SK-N-SH (cell line): ENCODE results near the gene RBM19. TPM values are rescaled to one million over a fixed set of nuclear protein-coding genes. Genes with fewer than 3 reads are reported as not detected.

Experiments used
- CTCF ChIA-PET: fragments of 300-600, 350-600 bp; formaldehyde crosslinking; extraction: SDS; loops from one replicate; lab custom pipeline; 2021; lab: Yijun Ruan, JAX
- POLR2A ChIA-PET: fragments of 350-600 bp; sonication (Branson Sonifier 250); formaldehyde crosslinking; extraction: SDS; loops from one replicate; lab custom pipeline; 2020; ENCODE audit warnings: antibody characterized with exemption, inconsistent platforms; lab: Yijun Ruan, JAX
- DNase-seq: peaks from one replicate; pipeline ENCODE4 v3.0.0; 2012
- H2AFZ ChIP-seq: fragments of 200-600 bp; sonication (generic); 2 replicates; pipeline ENCODE4 v1.8.1; 2016; ENCODE audit warnings: antibody characterized with exemption, mild to moderate bottlenecking, low read depth
- H3F3A ChIP-seq: fragments of 200-600 bp; sonication (generic); replicated peaks from 2 replicates; pipeline ENCODE3; 2016; ENCODE audit warnings: antibody characterized with exemption, mild to moderate bottlenecking; ENCODE audit not compliant: insufficient read depth
- H3K27ac ChIP-seq, 2 experiments: fragments of 200-500 bp in 1 of 2; fragments of 200-600 bp in 1 of 2; sonication (Bioruptor generic) in 1 of 2; sonication (generic), shearing (Covaris generic) in 1 of 2; 2 replicates each; pipeline versions ENCODE4 v1.5.1 to v1.6.1; 2014 to 2016; ENCODE audit warnings: low read depth in 2 of 2, inconsistent platforms in 1 of 2, low read length in 1 of 2, mild to moderate bottlenecking in 1 of 2, mixed read lengths in 1 of 2
- H3K27me3 ChIP-seq: fragments of 200-600 bp; sonication (generic), shearing (Covaris generic); 2 replicates; pipeline ENCODE4 v1.6.1; 2016; ENCODE audit warnings: mixed run types; ENCODE audit not compliant: insufficient read depth
- H3K36me3 ChIP-seq, 2 experiments: fragments of 200-500 bp in 1 of 2; fragments of 200-600 bp in 1 of 2; sonication (Bioruptor generic) in 1 of 2; sonication (generic) in 1 of 2; replicated peaks in 1 of 2; 2 replicates each; pipeline versions ENCODE3 to v1.5.1; 2014 to 2016; ENCODE audit warnings: low read length in 1 of 2, mild to moderate bottlenecking in 1 of 2; ENCODE audit not compliant: insufficient read depth in 2 of 2, control insufficient read depth in 1 of 2
- H3K4me1 ChIP-seq, 2 experiments: fragments of 200-500 bp in 1 of 2; fragments of 200-600 bp in 1 of 2; sonication (Bioruptor generic) in 1 of 2; sonication (generic), shearing (Covaris generic) in 1 of 2; 2 replicates each; pipeline versions ENCODE4 v1.5.1 to v1.6.1; 2014 to 2016; ENCODE audit warnings: low read depth in 1 of 2, low read length in 1 of 2, mixed run types in 1 of 2; ENCODE audit not compliant: insufficient read depth in 2 of 2, control insufficient read depth in 1 of 2
- H3K4me2 ChIP-seq: fragments of 200-600 bp; sonication (generic), shearing (Covaris generic); 2 replicates; pipeline ENCODE4 v1.6.1; 2017; ENCODE audit warnings: mixed run types
- H3K4me3 ChIP-seq, 2 experiments: fragments of 200-500 bp in 1 of 2; fragments of 200-600 bp in 1 of 2; sonication (Bioruptor generic) in 1 of 2; sonication (generic), shearing (Covaris generic) in 1 of 2; 2 replicates each; pipeline versions ENCODE4 v1.5.1 to v1.8.1; 2014 to 2016; ENCODE audit warnings: low read depth in 2 of 2, inconsistent platforms in 1 of 2, low read length in 1 of 2, mild to moderate bottlenecking in 1 of 2, mixed read lengths in 1 of 2, moderate library complexity in 1 of 2
- H3K79me2 ChIP-seq: fragments of 200-600 bp; sonication (generic); 2 replicates; pipeline ENCODE4 v1.8.1; 2017; ENCODE audit warnings: mild to moderate bottlenecking; ENCODE audit not compliant: insufficient read depth
- H3K9ac ChIP-seq: fragments of 200-600 bp; sonication (generic); 2 replicates; pipeline ENCODE4 v1.6.1; 2017; ENCODE audit warnings: mixed run types
- H3K9me2 ChIP-seq: fragments of 200-600 bp; sonication (generic); 2 replicates; pipeline ENCODE4 v1.6.1; 2017; ENCODE audit warnings: mixed run types
- H3K9me3 ChIP-seq: fragments of 200-600 bp; sonication (generic); 2 replicates; pipeline ENCODE4 v1.6.1; 2017; ENCODE audit warnings: mixed run types, mild to moderate bottlenecking, moderate library complexity
- H4K20me1 ChIP-seq: fragments of 200-600 bp; sonication (generic); 2 replicates; pipeline ENCODE4 v1.6.1; 2017; ENCODE audit warnings: mild to moderate bottlenecking, mixed run types; ENCODE audit not compliant: insufficient read depth
- CHD2 ChIP-seq: fragments of 150-350 bp; IDR thresholded peaks from 2 replicates; pipeline ENCODE4 v1.6.1; 2018; ENCODE audit warnings: low read length; ENCODE audit not compliant: partially characterized antibody
- ELF1 ChIP-seq: IDR thresholded peaks from 2 replicates; pipeline ENCODE4 v1.4.0; 2012
- EP300 ChIP-seq, 2 experiments: IDR thresholded peaks; 2 replicates each; pipeline versions ENCODE4 v1.4.0 to v1.6.1; 2012; ENCODE audit warnings: borderline replicate concordance in 1 of 2, low read depth in 1 of 2, low read length in 1 of 2
- EZH2phosphoT487 ChIP-seq: fragments of 200-600 bp; sonication (generic); IDR thresholded peaks from 2 replicates; pipeline ENCODE4 v1.6.1; 2017; ENCODE audit warnings: low read depth, mixed run types, mild to moderate bottlenecking, antibody characterized with exemption, moderate library complexity, borderline replicate concordance
- FOSL2 ChIP-seq: IDR thresholded peaks from 2 replicates; pipeline ENCODE4 v1.4.0; 2012; ENCODE audit warnings: low read depth, mild to moderate bottlenecking, moderate library complexity, borderline replicate concordance
- FOXM1 ChIP-seq: IDR thresholded peaks from 2 replicates; pipeline ENCODE4 v1.4.0; 2012; ENCODE audit warnings: low read depth, mild to moderate bottlenecking
- GABPA ChIP-seq: IDR thresholded peaks from 2 replicates; pipeline ENCODE4 v1.4.0; 2012; ENCODE audit warnings: low read depth, mild to moderate bottlenecking
- MEF2A ChIP-seq: IDR thresholded peaks from 2 replicates; pipeline ENCODE4 v1.4.0; 2012; ENCODE audit warnings: low read depth, borderline replicate concordance
- MXI1 ChIP-seq: IDR thresholded peaks from 2 replicates; pipeline ENCODE4 v1.6.1; 2012; ENCODE audit warnings: mild to moderate bottlenecking, low read depth, low read length, improper control_type of control experiment
- NFIC ChIP-seq: IDR thresholded peaks from 2 replicates; pipeline ENCODE4 v1.4.0; 2012; ENCODE audit warnings: borderline replicate concordance
- NRF1 ChIP-seq: IDR thresholded peaks from 2 replicates; pipeline ENCODE4 v1.6.1; 2012; ENCODE audit warnings: low read depth, mild to moderate bottlenecking, low read length
- PBX3 ChIP-seq: IDR thresholded peaks from 2 replicates; pipeline ENCODE4; 2012
- POLR2AphosphoS5 ChIP-seq: IDR thresholded peaks from 2 replicates; pipeline ENCODE4 v1.6.1; 2012; ENCODE audit warnings: low read depth, low read length
- RAD21 ChIP-seq: IDR thresholded peaks from 2 replicates; pipeline ENCODE4 v1.6.1; 2012; ENCODE audit warnings: mild to moderate bottlenecking, low read length
- RCOR1 ChIP-seq: fragments of 150-350 bp; IDR thresholded peaks from 2 replicates; pipeline ENCODE4 v1.6.1; 2017; ENCODE audit warnings: antibody characterized with exemption, low read length
- REST ChIP-seq: IDR thresholded peaks from 2 replicates; pipeline ENCODE4 v1.6.1; 2012; ENCODE audit warnings: mild to moderate bottlenecking, low read depth, low read length, moderate library complexity
- RFX5 ChIP-seq: IDR thresholded peaks from 2 replicates; pipeline ENCODE4 v1.6.1; 2012; ENCODE audit warnings: mild to moderate bottlenecking, improper control_type of control experiment, low read length
- TCF12 ChIP-seq: IDR thresholded peaks from 2 replicates; pipeline ENCODE4 v1.4.0; 2012
- TEAD4 ChIP-seq: IDR thresholded peaks from 2 replicates; pipeline ENCODE4 v1.4.0; 2012; ENCODE audit warnings: mild to moderate bottlenecking, borderline replicate concordance; ENCODE audit not compliant: insufficient read depth
- USF1 ChIP-seq: IDR thresholded peaks from 2 replicates; pipeline ENCODE4 v1.4.0; 2012; ENCODE audit warnings: low read depth, borderline replicate concordance
- ZBTB33 ChIP-seq: IDR thresholded peaks from 2 replicates; pipeline ENCODE4 v1.4.0; 2012; ENCODE audit warnings: low read depth, borderline replicate concordance
- WGBS: methylation state at CpG from one replicate; pipeline ENCODE4 v1.1.6; 2017; ENCODE audit warnings: low lambda C conversion rate; 5-methylcytosine and 5-hydroxymethylcytosine counted together
- polyA plus RNA-seq, 3 experiments: library from polyadenylated mRNA; depleted of rRNA; stranded (reverse); fragments of >200 nt; gene quantifications; 2 replicates each; pipeline ENCODE4 v1.2.3, GENCODE V29; 2012

RBM19 gene
- polyA plus RNA-seq, 1 of the 3 experiments (the other 2 are of a cell fraction) = 16.6 TPM

GRCh38 chr12:113996026-113996425, 29.9 kb upstream of the RBM19 start:
- H3F3A ChIP-seq = no peaks in the 10 kb centered on the region
- no peaks in the 10 kb centered on the region for H3K4me1 ChIP-seq
- H3K79me2 ChIP-seq = no peaks in the 10 kb centered on the region
- no peak overlapping the region for H3K27ac ChIP-seq
- no peak for DNase-seq
- no peak for TF ChIP-seq EZH2phosphoT487
- no peak for TF ChIP-seq TCF12
- no peak for TF ChIP-seq FOSL2
- no peak for TF ChIP-seq RCOR1
- no peak for TF ChIP-seq TEAD4
- no peak for TF ChIP-seq MEF2A
- no peak for TF ChIP-seq GABPA
- no peak for TF ChIP-seq EP300 (IDR thresholded peaks at IDR 0.05; ENCODE audit: borderline replicate concordance in 1 of 2, low read depth in 1 of 2, low read length in 1 of 2)
- no peak for TF ChIP-seq MXI1
- H2AFZ ChIP-seq = no peak overlapping the region
- H3K4me3 ChIP-seq = no peak overlapping the region
- H3K4me2 ChIP-seq = no peak overlapping the region
- 6% methylated on average over 7 of the region's 7 CpGs for WGBS
- H3K9me3 ChIP-seq = no peaks in the 10 kb centered on the region
- H3K27me3 ChIP-seq = peaks cover 21% of the 10 kb centered on the region; the same call in 1 of the 2 replicates
- H4K20me1 ChIP-seq = no peaks in the 10 kb centered on the region
- H3K36me3 ChIP-seq = no peaks in the 10 kb centered on the region
- ChIA-PET CTCF (interaction anchor here (1.0 to 5.6 kb wide), 3 partner anchors 15 to 513 kb away, joined by 3 to 32 read pairs (median 4); partner anchors contain the start of gene RBM19), POLR2A (no interaction called here)
- no peak overlapping the region for H3K9ac ChIP-seq
- no peaks in the 10 kb centered on the region for H3K9me2 ChIP-seq

- no peak overlapping the region for H3K4me2 ChIP-seq
- POLR2A ChIA-PET = no interaction called here
- no peak overlapping the region for H3K4me3 ChIP-seq
- H3K9me2 ChIP-seq = no peaks in the 10 kb centered on the region
- DNase-seq = no peak
- no peaks in the 10 kb centered on the region for H3K79me2 ChIP-seq
- CTCF ChIA-PET = interaction anchor here (1.2 kb wide), 1 partner anchor 14 kb away, joined by 3 read pairs; no protein-coding TSS in a partner anchor
- H4K20me1 ChIP-seq = no peaks in the 10 kb centered on the region
- H3K36me3 ChIP-seq = no peaks in the 10 kb centered on the region
- H3K9me3 ChIP-seq = no peaks in the 10 kb centered on the region
- H2AFZ ChIP-seq = no peak overlapping the region
- no peaks in the 10 kb centered on the region for H3F3A ChIP-seq
- TF ChIP-seq ZBTB33 (no peak), CHD2 (no peak), ELF1 (no peak), TCF12 (no peak), RCOR1 (no peak), NRF1 (no peak), PBX3 (no peak), FOSL2 (no peak), NFIC (no peak), TEAD4 (no peak), EZH2phosphoT487 (no peak), POLR2AphosphoS5 (no peak), RAD21 (no peak), RFX5 (no peak), REST (no peak), GABPA (no peak), FOXM1 (no peak), USF1 (no peak)
- no peak overlapping the region for H3K27ac ChIP-seq
- H3K9ac ChIP-seq = no peak overlapping the region
- WGBS = 1% methylated on average over 3 of the region's 3 CpGs
- peaks cover 16% of the 10 kb centered on the region; the same call in 1 of the 2 replicates for H3K27me3 ChIP-seq
- H3K4me1 ChIP-seq = no peaks in the 10 kb centered on the region
These were observed 27.9 kb upstream of the RBM19 start for GRCh38 chr12:113994051-113994450.
